ENCODE results near the gene USPL1. TPM values are rescaled to one million over a fixed set of nuclear protein-coding genes. Genes with fewer than 3 reads are reported as not detected.
"Not testable (repeated sequence)": the region's sequence is repeated elsewhere in the genome, so short reads cannot be mapped to it uniquely, and the experiment has no call there.

Gene USPL1
- total RNA-seq, 1 experiment from 2014 or later = 10.7 TPM

GRCh38 chr13:30639671-30640070 is 22.0 kb downstream of the USPL1 start:
- TF ChIP-seq EZH2 (IDR thresholded peaks at IDR 0.05; ENCODE audit: low read depth) (no peak), CTCF (conservative IDR thresholded peaks at IDR 0.05) (no peak)
- no peaks in the 10 kb centered on the region for H3K9me2 ChIP-seq (ENCODE audit: insufficient read depth)
- H3K9me3 ChIP-seq (ENCODE audit: insufficient read depth, low read depth) = no peaks in the 10 kb centered on the region
- no peak overlapping the region for H3K27ac ChIP-seq
- H3K27me3 ChIP-seq (ENCODE audit: insufficient read depth, low read depth) = no peaks in the 10 kb centered on the region
- peaks cover 6% of the 10 kb centered on the region; the same call in 1 of the 2 replicates for H3K36me3 ChIP-seq (ENCODE audit: low read depth)
- peaks cover 30% of the 10 kb centered on the region for H3K79me2 ChIP-seq (ENCODE audit: low read depth)
- H3F3A ChIP-seq (ENCODE audit: insufficient read depth, low read depth) = no peaks in the 10 kb centered on the region
- no TSS peak for BruUV-seq (replicated peaks)
- intact Hi-C loops (cut with micrococcal nuclease; ENCODE audit: unreplicated experiment) = no loop called here
- CTCF ChIA-PET = no interaction called here
- H3K4me1 ChIP-seq (replicated peaks; ENCODE audit: insufficient read depth) = no peaks in the 10 kb centered on the region
- H3K4me3 ChIP-seq = no peak overlapping the region
- H2AFZ ChIP-seq = no peak overlapping the region
- peaks cover 25% of the 10 kb centered on the region for H4K20me1 ChIP-seq (ENCODE audit: insufficient read depth)
- no peak overlapping the region for H3K4me2 ChIP-seq
- DNase-seq = no peak
- POLR2A ChIA-PET (ENCODE audit: unreplicated experiment) = no interaction called here

- intact Hi-C loops (cut with micrococcal nuclease; ENCODE audit: unreplicated experiment); H3K27ac ChIP-seq; H3K9me2 ChIP-seq (ENCODE audit: insufficient read depth); H3K4me1 ChIP-seq (replicated peaks; ENCODE audit: insufficient read depth); H2AFZ ChIP-seq; H3F3A ChIP-seq (ENCODE audit: insufficient read depth, low read depth); BruUV-seq (replicated peaks); POLR2A ChIA-PET (ENCODE audit: unreplicated experiment); H3K4me3 ChIP-seq; H3K9me3 ChIP-seq (ENCODE audit: insufficient read depth, low read depth); H3K4me2 ChIP-seq; H3K36me3 ChIP-seq (ENCODE audit: low read depth); H3K27me3 ChIP-seq (ENCODE audit: insufficient read depth, low read depth); DNase-seq; CTCF ChIA-PET: not testable (repeated sequence)
- H4K20me1 ChIP-seq (ENCODE audit: insufficient read depth) = peaks cover 17% of the 10 kb centered on the region
- H3K79me2 ChIP-seq (ENCODE audit: low read depth) = peaks cover 15% of the 10 kb centered on the region; the same call in 1 of the 2 replicates
Observed at GRCh38 chr13:30641173-30641572, 23.5 kb downstream of the USPL1 start.

GRCh38 chr13:30645629-30646028 is 27.9 kb downstream of the USPL1 start:
- no peak overlapping the region for H3K4me3 ChIP-seq
- H3K27me3 ChIP-seq (ENCODE audit: insufficient read depth, low read depth) = no peaks in the 10 kb centered on the region
- no TSS peak for BruUV-seq (replicated peaks)
- H3K4me1 ChIP-seq (replicated peaks; ENCODE audit: insufficient read depth) = no peaks in the 10 kb centered on the region
- H3K27ac ChIP-seq = no peak overlapping the region
- TF ChIP-seq EZH2 (IDR thresholded peaks at IDR 0.05; ENCODE audit: low read depth) = no peak
- no peak for TF ChIP-seq CTCF (conservative IDR thresholded peaks at IDR 0.05)
- intact Hi-C loops (cut with micrococcal nuclease; ENCODE audit: unreplicated experiment) = no loop called here
- H3K4me2 ChIP-seq = no peak overlapping the region
- no peaks in the 10 kb centered on the region for H3K9me3 ChIP-seq (ENCODE audit: insufficient read depth, low read depth)
- no peaks in the 10 kb centered on the region for H3F3A ChIP-seq (ENCODE audit: insufficient read depth, low read depth)
- no peak for DNase-seq
- CTCF ChIA-PET = interaction anchor here (0.7 kb wide), 1 partner anchor 1519 kb away, joined by 5 read pairs; no protein-coding TSS in a partner anchor
- peaks cover 24% of the 10 kb centered on the region; the same call in 1 of the 2 replicates for H3K36me3 ChIP-seq (ENCODE audit: low read depth)
- H3K79me2 ChIP-seq (ENCODE audit: low read depth) = no peaks in the 10 kb centered on the region
- no peaks in the 10 kb centered on the region; the same call in 1 of the 2 replicates for H4K20me1 ChIP-seq (ENCODE audit: insufficient read depth)
- POLR2A ChIA-PET (ENCODE audit: unreplicated experiment) = no interaction called here
- no peak overlapping the region for H2AFZ ChIP-seq
- no peaks in the 10 kb centered on the region for H3K9me2 ChIP-seq (ENCODE audit: insufficient read depth)

GRCh38 chr13:30647420-30647819 is 29.7 kb downstream of the USPL1 start:
- no TSS peak for BruUV-seq (replicated peaks)
- Histone ChIP-seq H3K27ac (no peak overlapping the region), H3K4me3 (no peak overlapping the region), H3K36me3 (ENCODE audit: low read depth) (peaks cover 24% of the 10 kb centered on the region; the same call in 1 of the 2 replicates), H4K20me1 (ENCODE audit: insufficient read depth) (no peaks in the 10 kb centered on the region; the same call in 1 of the 2 replicates), H3K9me2 (ENCODE audit: insufficient read depth) (no peaks in the 10 kb centered on the region), H3K79me2 (ENCODE audit: low read depth) (no peaks in the 10 kb centered on the region), H3K9me3 (ENCODE audit: insufficient read depth, low read depth) (no peaks in the 10 kb centered on the region), H3K27me3 (ENCODE audit: insufficient read depth, low read depth) (no peaks in the 10 kb centered on the region), H3F3A (ENCODE audit: insufficient read depth, low read depth) (no peaks in the 10 kb centered on the region), H3K4me2 (no peak overlapping the region), H3K4me1 (replicated peaks; ENCODE audit: insufficient read depth) (no peaks in the 10 kb centered on the region), H2AFZ (no peak overlapping the region)
- no peak for DNase-seq
- ChIA-PET POLR2A (ENCODE audit: unreplicated experiment) (no interaction called here), CTCF (no interaction called here)
- TF ChIP-seq EZH2 (IDR thresholded peaks at IDR 0.05; ENCODE audit: low read depth) (no peak), CTCF (conservative IDR thresholded peaks at IDR 0.05) (no peak)
- intact Hi-C loops (cut with micrococcal nuclease; ENCODE audit: unreplicated experiment) = no loop called here
